HepG2 (cell line): ENCODE results near the gene ZBTB4. TPM values are rescaled to one million over a fixed set of nuclear protein-coding genes. Genes with fewer than 3 reads are reported as not detected.

ENCODE experiments used
- ATAC-seq: fragments of 200-7000 bp; cut with Tn5 transposase; 3 replicates; pipeline ENCODE4 v1.9.1; 2020; ENCODE audit warnings: mild to moderate bottlenecking, moderate library complexity
- BruUV-seq: library from RNA; stranded (reverse); fragments of 400-500 nt; replicated peaks from 2 replicates; lab custom pipeline; 2021; lab: Mats Ljungman, UMichigan
- CTCF ChIA-PET: fragments of 300-600 bp; formaldehyde crosslinking; extraction: SDS; loops from one replicate; lab custom pipeline; 2021; ENCODE audit warnings: low total read pairs, inconsistent platforms, low intra/inter-chr PET ratio; lab: Yijun Ruan, JAX
- POLR2A ChIA-PET: fragments of 350-600 bp; sonication (Branson Sonifier 250); formaldehyde crosslinking; loops from one replicate; lab custom pipeline; 2020; ENCODE audit warnings: antibody characterized with exemption, inconsistent platforms; lab: Yijun Ruan, JAX
- DNase-seq: peaks from one replicate; pipeline ENCODE4 v3.0.0-alpha.2; 2015; ENCODE audit warnings: low spot score
- FAIRE-seq: peaks from 3 replicates; lab custom pipeline; 2011; peaks lifted over from hg19 to GRCh38; lab: Jason Lieb, UNC
- H2AFZ ChIP-seq: one replicate; pipeline ENCODE4 v1.6.1; 2011; ENCODE audit warnings: low read length, inconsistent platforms
- H3K27ac ChIP-seq: fragments of 300-600 bp; 3 replicates; pipeline ENCODE4 v1.8.0; 2011; ENCODE audit warnings: mixed run types, mild to moderate bottlenecking, mixed read lengths, low read length, inconsistent platforms; ENCODE audit not compliant: insufficient read depth; ENCODE audit errors: extremely low read length
- H3K27me3 ChIP-seq, 2 experiments: fragments of 200-600 bp in 1 of 2; 2 replicates in 1 of 2; 3 replicates in 1 of 2; pipeline versions ENCODE4 v1.6.0 to v1.8.0; 2011; ENCODE audit warnings: low read length in 2 of 2, mild to moderate bottlenecking in 2 of 2, moderate library complexity in 2 of 2, inconsistent platforms in 1 of 2; ENCODE audit not compliant: insufficient read depth in 2 of 2, control insufficient read depth in 1 of 2
- H3K36me3 ChIP-seq, 2 experiments: fragments of 200-600 bp in 1 of 2; replicated peaks in 1 of 2; 2 replicates in 1 of 2; 3 replicates in 1 of 2; pipeline versions ENCODE4 v1.5.1 to v1.8.0; 2011; ENCODE audit warnings: low read length in 2 of 2, inconsistent platforms in 1 of 2; ENCODE audit not compliant: insufficient read depth in 2 of 2, control insufficient read depth in 1 of 2
- H3K4me1 ChIP-seq: 2 replicates; pipeline ENCODE4 v1.5.1; 2012; ENCODE audit warnings: low read length, inconsistent platforms; ENCODE audit not compliant: insufficient read depth
- H3K4me2 ChIP-seq: 2 replicates; pipeline ENCODE4 v1.6.0; 2011; ENCODE audit warnings: low read depth, low read length, inconsistent platforms
- H3K4me3 ChIP-seq, 3 experiments: fragments of 200-600 bp in 1 of 3; sonication (generic), shearing (Covaris generic) in 1 of 3; replicated peaks in 1 of 3; 2 replicates each; pipeline ENCODE4 v1.5.1; 2011 to 2016; ENCODE audit warnings: low read length in 3 of 3, inconsistent platforms in 2 of 3, low read depth in 2 of 3, mild to moderate bottlenecking in 2 of 3, control low read depth in 1 of 3, mixed read lengths in 1 of 3; ENCODE audit not compliant: insufficient read depth in 1 of 3
- H3K79me2 ChIP-seq: one replicate; pipeline ENCODE4 v1.6.1; 2011; ENCODE audit warnings: low read length, inconsistent platforms; ENCODE audit not compliant: insufficient read depth
- H3K9ac ChIP-seq: 2 replicates; pipeline ENCODE4 v1.6.0; 2011; ENCODE audit warnings: mild to moderate bottlenecking, low read depth, low read length, inconsistent platforms; ENCODE audit not compliant: insufficient read depth
- H3K9me3 ChIP-seq: 2 replicates; pipeline ENCODE4 v1.5.1; 2012; ENCODE audit warnings: mild to moderate bottlenecking, low read length
- H4K20me1 ChIP-seq: 2 replicates; pipeline ENCODE4 v1.6.0; 2011; ENCODE audit warnings: inconsistent platforms, mild to moderate bottlenecking, low read length, moderate library complexity; ENCODE audit not compliant: insufficient read depth
- FOXO1 ChIP-seq: sonication (generic); formaldehyde crosslinking; IDR thresholded peaks from 2 replicates; pipeline ENCODE4 v1.4.0; 2020; ENCODE audit warnings: missing genetic modification reagents
- SMC3 ChIP-seq: IDR thresholded peaks from 2 replicates; pipeline ENCODE4 v1.6.1; 2011; ENCODE audit warnings: low read length, improper control_type of control experiment
- SP140L ChIP-seq: sonication (generic); formaldehyde crosslinking; IDR thresholded peaks from 2 replicates; pipeline ENCODE4 v1.4.0; 2020; ENCODE audit warnings: missing genetic modification reagents, borderline replicate concordance
- STAG1 ChIP-seq: sonication (generic); formaldehyde crosslinking; IDR thresholded peaks from 2 replicates; pipeline ENCODE4 v1.4.0; 2020; ENCODE audit warnings: missing genetic modification reagents
- YY1 ChIP-seq: IDR thresholded peaks from 2 replicates; pipeline ENCODE4 v1.6.1; 2011; ENCODE audit warnings: low read length, low read depth, moderate library complexity, mild to moderate bottlenecking; ENCODE audit not compliant: insufficient read depth, insufficient replicate concordance
- ZFX ChIP-seq: sonication (generic); formaldehyde crosslinking; IDR thresholded peaks from 2 replicates; pipeline ENCODE4 v1.4.0; 2020; ENCODE audit warnings: mild to moderate bottlenecking, low read depth, missing genetic modification reagents, moderate library complexity
- WGBS: methylation state at CpG from one replicate; pipeline ENCODE4 v1.1.6; 2017; ENCODE audit warnings: low lambda C conversion rate; 5-methylcytosine and 5-hydroxymethylcytosine counted together
- in situ Hi-C: cut with HindIII; loops from 2 replicates; pipeline ENCODE4 v1.10.0; 2017; ENCODE audit warnings: low pct_unique_long_range_greater_than_20kb; ENCODE audit not compliant: extremely low pct_ligation_motif_present
- intact Hi-C: fragments of 100-400 bp; cut with micrococcal nuclease; formaldehyde crosslinking; loops from one replicate; pipeline ENCODE4 v1.10.0; 2022; ENCODE audit not compliant: unreplicated experiment
- polyA plus RNA-seq, 8 experiments: library from polyadenylated mRNA; depleted of rRNA in 3 of 8; stranded (reverse) in 7 of 8; unstranded in 1 of 8; fragments of >200 nt; fragmentation: Illumina TruSeq in 4 of 8; extraction: Trizol in 4 of 8; gene quantifications; 2 replicates each; pipeline versions ENCODE4 v1.2.1 to v1.2.3, GENCODE V29; 2011 to 2016; ENCODE audit warnings: low read depth in 4 of 8, missing spikeins in 1 of 8, mixed read lengths in 1 of 8; ENCODE audit not compliant: insufficient read depth in 1 of 8
- total RNA-seq, 5 experiments: library from RNA; depleted of rRNA; stranded (reverse); fragments of >200 nt; fragmentation: Illumina TruSeq; extraction: Trizol; gene quantifications; 2 replicates each; pipeline ENCODE4 v1.2.3, GENCODE V29; 2016; ENCODE audit warnings: low read depth in 1 of 5
- TF ChIP-seq, protein P1 (sequence below): sonication (generic); formaldehyde crosslinking; IDR thresholded peaks from 2 replicates; pipeline ENCODE4 v1.5.0; 2020; ENCODE audit warnings: mild to moderate bottlenecking, missing genetic modification reagents, moderate library complexity
- TF ChIP-seq, protein P2 (sequence below): sonication (generic); formaldehyde crosslinking; IDR thresholded peaks from 2 replicates; pipeline ENCODE4 v1.5.0; 2020; ENCODE audit warnings: missing genetic modification reagents, mild to moderate bottlenecking, borderline replicate concordance

ZBTB4 gene
- total and polyA plus RNA-seq, 2 of the 13 experiments (the other 11 are each of a cell fraction or from before 2014, with no cell fraction given) = 4.3 to 7.4 TPM

DNA sequence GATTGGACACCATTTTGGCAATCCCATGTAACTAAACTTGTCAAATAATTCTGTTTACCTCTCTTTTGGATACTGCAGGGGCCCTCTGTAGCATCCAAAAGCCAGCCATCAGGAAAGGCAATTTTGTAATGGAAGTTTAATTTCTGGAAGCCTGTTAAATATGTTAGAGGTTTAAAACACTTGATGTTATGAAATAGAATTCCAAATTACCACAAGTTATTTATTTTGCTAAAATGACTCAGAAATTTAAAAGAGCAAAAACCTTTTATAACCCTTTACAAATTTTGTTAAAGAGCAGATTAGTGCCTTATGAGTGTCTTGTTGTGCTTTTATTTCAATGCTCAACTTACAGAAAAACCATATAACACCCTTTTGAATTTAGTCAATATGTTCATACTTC is 49.4 kb upstream of the ZBTB4 start:
- Histone ChIP-seq H3K36me3 (no peaks in the 10 kb centered on the region), H3K4me1 (peaks cover 27% of the 10 kb centered on the region), H3K27me3 (peaks cover 0 to 1% of the 10 kb centered on the region in 2 experiments; a peak in 1 of 5 replicates), H3K9ac (no peak overlapping the region), H3K4me2 (no peak overlapping the region), H4K20me1 (no peaks in the 10 kb centered on the region), H3K9me3 (no peaks in the 10 kb centered on the region), H2AFZ (no peak overlapping the region), H3K79me2 (no peaks in the 10 kb centered on the region), H3K27ac (no peak overlapping the region), H3K4me3 (no peak overlapping the region)
- no peak for FAIRE-seq
- intact Hi-C loops (no loop called here), in situ Hi-C loops (no loop called here)
- TF ChIP-seq FOXO1 (CRISPR knock-in tag) = no peak
- CTCF ChIA-PET = no interaction called here
- no TSS peak for BruUV-seq
- ATAC-seq = no peak
- no peak for DNase-seq
- POLR2A ChIA-PET = no interaction called here

DNA sequence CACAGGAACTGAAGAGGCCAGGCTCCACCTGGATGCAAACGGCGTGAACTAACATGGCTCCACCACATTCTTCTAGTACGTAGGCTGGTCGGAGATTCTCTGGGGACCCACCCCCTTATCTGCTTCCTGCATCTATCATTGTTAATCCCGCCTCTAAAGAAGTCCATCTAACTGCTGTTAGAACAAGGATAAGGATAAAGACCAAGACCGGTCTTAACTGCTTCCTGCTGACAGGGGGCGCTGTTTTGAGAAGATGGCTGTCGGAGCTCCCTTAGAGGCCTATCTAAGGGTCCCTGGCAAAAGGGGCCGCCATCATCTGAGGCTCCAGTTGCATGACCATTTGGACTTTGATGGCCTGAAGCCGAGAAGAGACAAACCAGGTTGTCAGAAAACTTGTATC is 43.6 kb upstream of the ZBTB4 start:
- no peaks in the 10 kb centered on the region for H3K9me3 ChIP-seq
- H3K27ac ChIP-seq = no peak overlapping the region
- no peak for FAIRE-seq
- ATAC-seq = peak; percentile 70
- no peaks in the 10 kb centered on the region for H3K36me3 ChIP-seq
- no peak overlapping the region for H3K4me2 ChIP-seq
- H3K79me2 ChIP-seq = no peaks in the 10 kb centered on the region
- no peak overlapping the region for H3K9ac ChIP-seq
- no peak overlapping the region for H2AFZ ChIP-seq
- H3K4me3 ChIP-seq = no peak overlapping the region
- in situ Hi-C loops (no loop called here), intact Hi-C loops (loop anchor here (2.0 kb wide), 1 partner anchor 38 kb away; the partner anchor contains the start of gene SENP3)
- peak; percentile 43 for DNase-seq
- H3K4me1 ChIP-seq = no peaks in the 10 kb centered on the region
- H4K20me1 ChIP-seq = no peaks in the 10 kb centered on the region
- WGBS = 35% methylated on average over 10 of the region's 10 CpGs
- no TSS peak for BruUV-seq
- H3K27me3 ChIP-seq = peaks cover 0 to 1% of the 10 kb centered on the region in 2 experiments; a peak in 1 of 5 replicates
- ChIA-PET POLR2A (interaction anchor here (1.0 kb wide), 1 partner anchor 38 kb away, joined by 4 read pairs; no protein-coding TSS in a partner anchor), CTCF (interaction anchor here (1.0 to 3.5 kb wide), 2 partner anchors 8 to 37 kb away, joined by 4 to 27 read pairs; partner anchors contain the start of gene SENP3)
- TF ChIP-seq SP140L (CRISPR knock-in tag) (no peak), STAG1 (CRISPR knock-in tag) (peak; percentile 47), YY1 (peak; percentile 21), SMC3 (peak; percentile 68; the same call in 1 of the 2 replicates), ZFX (0 out of 2 replicates have a peak, but pooled peaks have one; percentile 23)
- TF ChIP-seq, protein P1, sequence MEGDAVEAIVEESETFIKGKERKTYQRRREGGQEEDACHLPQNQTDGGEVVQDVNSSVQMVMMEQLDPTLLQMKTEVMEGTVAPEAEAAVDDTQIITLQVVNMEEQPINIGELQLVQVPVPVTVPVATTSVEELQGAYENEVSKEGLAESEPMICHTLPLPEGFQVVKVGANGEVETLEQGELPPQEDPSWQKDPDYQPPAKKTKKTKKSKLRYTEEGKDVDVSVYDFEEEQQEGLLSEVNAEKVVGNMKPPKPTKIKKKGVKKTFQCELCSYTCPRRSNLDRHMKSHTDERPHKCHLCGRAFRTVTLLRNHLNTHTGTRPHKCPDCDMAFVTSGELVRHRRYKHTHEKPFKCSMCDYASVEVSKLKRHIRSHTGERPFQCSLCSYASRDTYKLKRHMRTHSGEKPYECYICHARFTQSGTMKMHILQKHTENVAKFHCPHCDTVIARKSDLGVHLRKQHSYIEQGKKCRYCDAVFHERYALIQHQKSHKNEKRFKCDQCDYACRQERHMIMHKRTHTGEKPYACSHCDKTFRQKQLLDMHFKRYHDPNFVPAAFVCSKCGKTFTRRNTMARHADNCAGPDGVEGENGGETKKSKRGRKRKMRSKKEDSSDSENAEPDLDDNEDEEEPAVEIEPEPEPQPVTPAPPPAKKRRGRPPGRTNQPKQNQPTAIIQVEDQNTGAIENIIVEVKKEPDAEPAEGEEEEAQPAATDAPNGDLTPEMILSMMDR = peak; percentile 62
- TF ChIP-seq, protein P2, sequence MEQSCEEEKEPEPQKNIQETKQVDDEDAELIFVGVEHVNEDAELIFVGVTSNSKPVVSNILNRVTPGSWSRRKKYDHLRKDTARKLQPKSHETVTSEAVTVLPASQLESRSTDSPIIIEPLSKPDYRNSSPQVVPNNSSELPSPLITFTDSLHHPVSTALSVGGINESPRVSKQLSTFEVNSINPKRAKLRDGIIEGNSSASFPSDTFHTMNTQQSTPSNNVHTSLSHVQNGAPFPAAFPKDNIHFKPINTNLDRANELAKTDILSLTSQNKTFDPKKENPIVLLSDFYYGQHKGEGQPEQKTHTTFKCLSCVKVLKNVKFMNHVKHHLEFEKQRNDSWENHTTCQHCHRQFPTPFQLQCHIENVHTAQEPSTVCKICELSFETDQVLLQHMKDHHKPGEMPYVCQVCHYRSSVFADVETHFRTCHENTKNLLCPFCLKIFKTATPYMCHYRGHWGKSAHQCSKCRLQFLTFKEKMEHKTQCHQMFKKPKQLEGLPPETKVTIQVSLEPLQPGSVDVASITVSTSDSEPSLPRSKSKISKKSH = no peak
